Body of pancreas (tissue), 4 donors: ENCODE data around the gene AMER2. TPM values are rescaled to one million over a fixed set of nuclear protein-coding genes. Genes with fewer than 3 reads are reported as not detected.

Source experiments
- ATAC-seq: fragments of 150-250 bp; one replicate; pipeline ENCODE4 v1.9.1; 2016
- DNase-seq, 4 donors: peaks; one replicate each; pipeline ENCODE4 v3.0.0-alpha.2; 2019
- H3K27ac ChIP-seq, 4 donors: fragments of 200-600 bp; sonication (generic); 1 replicate in 3 of 4; 2 replicates in 1 of 4; pipeline versions ENCODE4 v1.5.1 to v1.6.1; 2016 to 2019; ENCODE audit warnings: mild to moderate bottlenecking in 1 of 4, mixed read lengths in 1 of 4, moderate library complexity in 1 of 4
- H3K27me3 ChIP-seq, 2 donors: fragments of 200-600 bp; sonication (generic); one replicate each; pipeline ENCODE4 v1.6.0; 2016; ENCODE audit warnings: mild to moderate bottlenecking in 1 of 2
- H3K36me3 ChIP-seq, 2 donors: fragments of 200-600 bp; sonication (generic); replicated peaks in 1 of 2; 2 replicates each; pipeline ENCODE4 v1.5.1; 2016; ENCODE audit warnings: low read depth in 2 of 2; ENCODE audit not compliant: insufficient read depth in 1 of 2
- H3K4me1 ChIP-seq: fragments of 200-600 bp; sonication (generic); one replicate; pipeline ENCODE4 v1.6.0; 2016
- H3K4me3 ChIP-seq, 2 donors: fragments of 200-600 bp; sonication (generic); 1 replicate in 1 of 2; 2 replicates in 1 of 2; pipeline ENCODE4 v1.5.1; 2016 to 2019
- H3K9me3 ChIP-seq, 3 donors: fragments of 200-600 bp; sonication (generic); 1 replicate in 2 of 3; 2 replicates in 1 of 3; pipeline ENCODE4 v1.5.1; 2016
- POLR2A ChIP-seq, 3 donors: fragments of 450-650 bp; IDR thresholded peaks; one replicate each; pipeline ENCODE4 v1.6.1; 2016; ENCODE audit warnings: antibody characterized with exemption in 3 of 3, mild to moderate bottlenecking in 2 of 3
- WGBS, 2 donors: methylation state at CpG; one replicate each; pipeline ENCODE4 v1.1.5; 2017; 5-methylcytosine and 5-hydroxymethylcytosine counted together
- intact Hi-C: fragments of 100-400 bp; cut with DNase I; formaldehyde crosslinking; loops from one replicate; pipeline ENCODE4 v1.15.1; 2023
- total RNA-seq, 2 donors: library from RNA; depleted of rRNA; stranded (reverse); fragments of >200 nt; gene quantifications; one replicate each; pipeline ENCODE4 v1.1.0, GENCODE V29; 2016
- TF ChIP-seq, protein P1 (sequence below), 7 experiments: fragments of 450-650 bp in 4 of 7; fragments of 200-600 bp in 3 of 7; sonication (generic) in 3 of 7; IDR thresholded peaks; one replicate each; pipeline ENCODE4 v1.5.1; 2016 to 2019; ENCODE audit warnings: antibody characterized with exemption in 7 of 7

Gene AMER2
- total RNA-seq, 2 donors from 2014 or later, result not detected

DNA sequence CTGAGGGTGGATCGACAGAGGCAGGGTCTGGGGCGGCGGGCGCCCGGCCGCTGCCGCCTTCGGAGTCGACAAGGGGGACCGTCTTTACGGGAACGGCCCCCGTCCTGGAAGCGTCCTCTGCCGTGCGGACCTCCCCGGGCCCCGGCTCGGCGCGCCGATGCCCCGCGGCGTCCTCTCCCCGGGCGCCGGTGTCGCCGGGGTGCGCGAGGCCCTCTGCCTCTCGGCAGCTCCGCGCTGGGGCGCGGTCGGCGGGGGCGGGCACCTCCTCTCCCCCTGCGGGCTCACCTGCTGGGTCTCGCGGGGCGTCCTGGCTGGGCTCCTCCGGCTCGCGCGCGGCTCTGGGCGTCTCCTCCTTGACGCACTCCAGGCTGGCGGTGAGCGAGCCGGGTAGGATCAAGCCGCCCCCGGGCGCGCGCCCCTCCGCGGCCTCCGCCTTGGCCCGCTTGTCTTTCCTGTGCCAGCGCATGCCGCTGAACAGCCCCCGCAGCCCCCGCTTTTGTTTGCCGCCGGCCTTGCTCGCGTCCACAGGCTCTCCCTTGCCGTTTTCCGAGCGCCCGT, 1.5 kb downstream of the AMER2 start:
- H3K4me3 ChIP-seq, result no peak overlapping the region
- no peak for DNase-seq
- H3K36me3 ChIP-seq, result no peaks in the 10 kb centered on the region
- intact Hi-C loops, result no loop called here
- H3K4me1 ChIP-seq, result peaks cover 15% of the 10 kb centered on the region
- peak; percentile 18 for ATAC-seq
- H3K27ac ChIP-seq, result no peak overlapping the region
- TF ChIP-seq POLR2A (IDR thresholded peaks at IDR 0.05), result no peak
- TF ChIP-seq, protein P1, sequence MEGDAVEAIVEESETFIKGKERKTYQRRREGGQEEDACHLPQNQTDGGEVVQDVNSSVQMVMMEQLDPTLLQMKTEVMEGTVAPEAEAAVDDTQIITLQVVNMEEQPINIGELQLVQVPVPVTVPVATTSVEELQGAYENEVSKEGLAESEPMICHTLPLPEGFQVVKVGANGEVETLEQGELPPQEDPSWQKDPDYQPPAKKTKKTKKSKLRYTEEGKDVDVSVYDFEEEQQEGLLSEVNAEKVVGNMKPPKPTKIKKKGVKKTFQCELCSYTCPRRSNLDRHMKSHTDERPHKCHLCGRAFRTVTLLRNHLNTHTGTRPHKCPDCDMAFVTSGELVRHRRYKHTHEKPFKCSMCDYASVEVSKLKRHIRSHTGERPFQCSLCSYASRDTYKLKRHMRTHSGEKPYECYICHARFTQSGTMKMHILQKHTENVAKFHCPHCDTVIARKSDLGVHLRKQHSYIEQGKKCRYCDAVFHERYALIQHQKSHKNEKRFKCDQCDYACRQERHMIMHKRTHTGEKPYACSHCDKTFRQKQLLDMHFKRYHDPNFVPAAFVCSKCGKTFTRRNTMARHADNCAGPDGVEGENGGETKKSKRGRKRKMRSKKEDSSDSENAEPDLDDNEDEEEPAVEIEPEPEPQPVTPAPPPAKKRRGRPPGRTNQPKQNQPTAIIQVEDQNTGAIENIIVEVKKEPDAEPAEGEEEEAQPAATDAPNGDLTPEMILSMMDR (IDR thresholded peaks at IDR 0.05), result no peak
- 2% methylated on average over 68 of the region's 75 CpGs; no CpG with 5 or more reads in 1 of the 2 donors for WGBS, 2 donors
- peaks cover 0 to 18% of the 10 kb centered on the region in 2 donors for H3K27me3 ChIP-seq
- no peaks in the 10 kb centered on the region for H3K9me3 ChIP-seq

- peaks cover 15% of the 10 kb centered on the region for H3K4me1 ChIP-seq
- DNase-seq, result no peak
- H3K27me3 ChIP-seq, result peaks cover 0 to 18% of the 10 kb centered on the region in 2 donors
- no peak overlapping the region for H3K4me3 ChIP-seq
- H3K27ac ChIP-seq, result no peak overlapping the region
- 66 to 86% methylated on average over 34 to 37 of the region's 37 CpGs for WGBS, 2 donors
- H3K9me3 ChIP-seq, result no peaks in the 10 kb centered on the region
- no peak for TF ChIP-seq POLR2A (IDR thresholded peaks at IDR 0.05)
- TF ChIP-seq, protein P1 (IDR thresholded peaks at IDR 0.05), result no peak
- H3K36me3 ChIP-seq, result no peaks in the 10 kb centered on the region
- no peak for ATAC-seq
- intact Hi-C loops, result no loop called here
These were observed 2.0 kb downstream of the AMER2 start for GRCh38 chr13:25169951-25170553.

DNA sequence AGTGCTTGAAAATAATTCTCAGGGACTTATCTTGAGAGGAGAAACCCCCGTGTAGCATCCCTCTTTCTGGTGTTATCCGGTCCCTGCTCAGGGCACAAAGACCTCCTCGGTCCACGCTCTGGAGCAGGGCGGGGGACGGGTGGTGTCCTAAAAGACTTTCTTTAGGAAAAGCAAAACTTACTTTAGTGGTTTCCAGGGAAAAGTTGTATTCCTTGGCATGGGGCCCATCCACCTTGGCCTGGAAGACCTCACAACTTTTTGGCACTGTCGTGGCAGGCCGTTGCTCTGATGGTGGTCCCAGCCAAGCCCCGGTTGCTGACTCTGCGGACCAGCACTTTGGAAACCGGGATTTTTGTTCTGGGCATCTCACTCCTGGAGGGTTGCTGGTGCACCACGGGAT, 2.7 kb downstream of the AMER2 start:
- Histone ChIP-seq H3K27me3 (peaks cover 0 to 18% of the 10 kb centered on the region in 2 donors), H3K4me1 (peaks cover 15% of the 10 kb centered on the region), H3K27ac (no peak overlapping the region), H3K9me3 (no peaks in the 10 kb centered on the region), H3K4me3 (no peak overlapping the region), H3K36me3 (no peaks in the 10 kb centered on the region)
- ATAC-seq, result no peak
- intact Hi-C loops, result no loop called here
- WGBS, 2 donors, result 73 to 74% methylated on average over 12 of the region's 12 CpGs
- no peak for TF ChIP-seq POLR2A (IDR thresholded peaks at IDR 0.05)
- TF ChIP-seq, protein P1 (IDR thresholded peaks at IDR 0.05), result no peak
- DNase-seq, result no peak

DNA sequence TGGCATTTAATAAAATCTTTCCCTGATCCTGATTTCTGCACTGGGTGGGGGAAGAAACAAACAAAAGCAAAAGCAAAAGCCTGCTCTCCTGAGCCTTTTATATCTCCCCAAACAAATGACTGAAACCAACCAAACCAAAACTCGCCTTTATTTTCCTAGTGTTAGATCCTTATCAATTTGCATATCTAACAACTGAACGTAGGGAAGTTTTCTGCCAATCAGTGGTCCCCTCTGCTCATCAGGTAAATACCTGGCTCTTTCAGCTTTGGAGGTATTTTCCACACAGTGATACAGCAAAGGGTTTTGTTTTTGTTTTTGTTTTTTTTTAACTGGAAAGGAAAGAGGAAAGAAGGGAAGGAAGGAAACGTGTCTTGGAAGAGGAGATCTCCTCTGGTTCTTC, 3.3 kb downstream of the AMER2 start:
- 17 to 28% methylated on average over 3 of the region's 3 CpGs for WGBS, 2 donors
- ATAC-seq (no peak), DNase-seq (no peak)
- Histone ChIP-seq H3K36me3 (no peaks in the 10 kb centered on the region), H3K4me3 (no peak overlapping the region), H3K9me3 (no peaks in the 10 kb centered on the region), H3K4me1 (peaks cover 15% of the 10 kb centered on the region), H3K27me3 (peaks cover 0 to 18% of the 10 kb centered on the region in 2 donors), H3K27ac (no peak overlapping the region)
- intact Hi-C loops, result no loop called here
- TF ChIP-seq, protein P1 (IDR thresholded peaks at IDR 0.05), result no peak
- no peak for TF ChIP-seq POLR2A (IDR thresholded peaks at IDR 0.05)
